H1 (cell line): ENCODE data around the gene WDR35. TPM values are rescaled to one million over a fixed set of nuclear protein-coding genes. Genes with fewer than 3 reads are reported as not detected.

Source experiments
- CHD7 ChIP-seq: fragments of 300-600 bp; sonication (generic); IDR thresholded peaks from 2 replicates; pipeline ENCODE4 v1.7.1; 2012; ENCODE audit warnings: low read length, moderate library complexity, mild to moderate bottlenecking, inconsistent platforms; ENCODE audit not compliant: insufficient replicate concordance
- CTBP2 ChIP-seq: IDR thresholded peaks from 2 replicates; pipeline ENCODE4 v1.7.0; 2011; ENCODE audit warnings: borderline replicate concordance, mild to moderate bottlenecking, moderate library complexity, mixed read lengths, low read length; ENCODE audit not compliant: insufficient read depth, insufficient read length
- EGR1 ChIP-seq: IDR thresholded peaks from 2 replicates; pipeline ENCODE4 v1.6.1; 2011; ENCODE audit warnings: low read depth, low read length, borderline replicate concordance
- KDM4A ChIP-seq: IDR thresholded peaks from one replicate; pipeline ENCODE4 v1.7.1; 2012; ENCODE audit warnings: low read depth, mild to moderate bottlenecking, moderate library complexity, low read length, inconsistent platforms; ENCODE audit not compliant: severe bottlenecking
- RAD21 ChIP-seq, 2 experiments: IDR thresholded peaks in 1 of 2; conservative IDR thresholded peaks in 1 of 2; 2 replicates each; pipeline ENCODE4 v1.6.1; 2011; ENCODE audit warnings: low read depth in 2 of 2, low read length in 2 of 2, improper control_type of control experiment in 1 of 2, inconsistent platforms in 1 of 2, mild to moderate bottlenecking in 1 of 2, moderate library complexity in 1 of 2
- SP2 ChIP-seq: IDR thresholded peaks from 2 replicates; pipeline ENCODE4 v1.6.1; 2012; ENCODE audit warnings: mild to moderate bottlenecking, low read length, inconsistent platforms
- SP4 ChIP-seq: IDR thresholded peaks from 2 replicates; pipeline ENCODE4 v1.6.1; 2012; ENCODE audit warnings: low read length, inconsistent platforms
- TCF12 ChIP-seq: IDR thresholded peaks from 2 replicates; pipeline ENCODE4 v1.6.1; 2011; ENCODE audit warnings: low read depth, mild to moderate bottlenecking, low read length
- polyA plus RNA-seq, 7 experiments: library from polyadenylated mRNA; depleted of rRNA in 3 of 7; stranded (reverse) in 5 of 7; unstranded in 2 of 7; fragments of >200 nt in 5 of 7; fragments of 200-250 nt in 2 of 7; gene quantifications; 1 replicate in 5 of 7; 2 replicates in 1 of 7; 4 replicates in 1 of 7; pipeline versions ENCODE4 v1.2.1 to v1.2.3, GENCODE V29; 2011 to 2013; ENCODE audit warnings: missing spikeins in 2 of 7, mixed read lengths in 2 of 7
- total RNA-seq: library from RNA; stranded (reverse); fragmentation: NEBNext Ultra II Directional; extraction: Animal tissue kit (Norgen Biotek cat#: 25700); gene quantifications from 2 replicates; pipeline ENCODE4 v1.2.1, GENCODE V29; 2021
- TF ChIP-seq, protein P1 (sequence below), 3 experiments: IDR thresholded peaks; 1 replicate in 2 of 3; 2 replicates in 1 of 3; pipeline versions ENCODE4 v1.5.1 to v1.6.1; 2011; ENCODE audit warnings: low read length in 3 of 3, mild to moderate bottlenecking in 3 of 3, inconsistent platforms in 2 of 3, low read depth in 1 of 3, moderate library complexity in 1 of 3; ENCODE audit not compliant: insufficient read depth in 1 of 3; ENCODE audit errors: control extremely low read depth in 1 of 3

WDR35 gene
- total and polyA plus RNA-seq, 2 of the 8 experiments (the other 6 are each of a cell fraction or from before 2014, with no cell fraction given), result 9.0 to 25.5 TPM

DNA sequence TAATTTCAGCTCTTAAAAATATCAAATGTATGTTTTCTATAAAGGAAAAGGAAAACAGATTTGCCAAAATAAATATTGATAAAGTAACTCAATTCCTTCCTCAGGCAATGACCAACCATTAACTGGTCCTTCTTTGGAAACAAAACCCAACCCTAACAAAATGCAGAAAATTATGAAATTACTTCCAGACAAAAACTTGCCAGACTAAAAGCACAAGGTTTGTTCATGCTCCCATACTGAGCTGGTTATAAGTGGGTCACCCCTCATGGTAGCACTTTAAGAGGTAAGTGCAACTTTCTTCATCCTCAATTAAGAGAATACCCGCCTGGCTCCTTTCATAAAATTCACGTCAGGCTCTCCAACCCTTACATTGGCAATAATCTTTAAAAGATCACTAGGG is 57.0 kb downstream of the WDR35 start (continued):
- TF ChIP-seq CHD7 (no peak), SP4 (no peak), KDM4A (no peak), CTBP2 (no peak), EGR1 (no peak), TCF12 (no peak), SP2 (no peak), RAD21 (IDR thresholded peaks at IDR 0.05 in 1 of 2, conservative IDR thresholded peaks at IDR 0.05 in 1 of 2; ENCODE audit: low read depth in 2 of 2, low read length in 2 of 2) (no peak)
- TF ChIP-seq, protein P1, sequence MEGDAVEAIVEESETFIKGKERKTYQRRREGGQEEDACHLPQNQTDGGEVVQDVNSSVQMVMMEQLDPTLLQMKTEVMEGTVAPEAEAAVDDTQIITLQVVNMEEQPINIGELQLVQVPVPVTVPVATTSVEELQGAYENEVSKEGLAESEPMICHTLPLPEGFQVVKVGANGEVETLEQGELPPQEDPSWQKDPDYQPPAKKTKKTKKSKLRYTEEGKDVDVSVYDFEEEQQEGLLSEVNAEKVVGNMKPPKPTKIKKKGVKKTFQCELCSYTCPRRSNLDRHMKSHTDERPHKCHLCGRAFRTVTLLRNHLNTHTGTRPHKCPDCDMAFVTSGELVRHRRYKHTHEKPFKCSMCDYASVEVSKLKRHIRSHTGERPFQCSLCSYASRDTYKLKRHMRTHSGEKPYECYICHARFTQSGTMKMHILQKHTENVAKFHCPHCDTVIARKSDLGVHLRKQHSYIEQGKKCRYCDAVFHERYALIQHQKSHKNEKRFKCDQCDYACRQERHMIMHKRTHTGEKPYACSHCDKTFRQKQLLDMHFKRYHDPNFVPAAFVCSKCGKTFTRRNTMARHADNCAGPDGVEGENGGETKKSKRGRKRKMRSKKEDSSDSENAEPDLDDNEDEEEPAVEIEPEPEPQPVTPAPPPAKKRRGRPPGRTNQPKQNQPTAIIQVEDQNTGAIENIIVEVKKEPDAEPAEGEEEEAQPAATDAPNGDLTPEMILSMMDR (IDR thresholded peaks at IDR 0.05; ENCODE audit: control extremely low read depth in 1 of 3, insufficient read depth in 1 of 3, low read depth in 1 of 3, low read length in 3 of 3), result no peak
